Caco-2 (cell line): ENCODE results near the gene UBXN6. TPM values are rescaled to one million over a fixed set of nuclear protein-coding genes. Genes with fewer than 3 reads are reported as not detected.

ENCODE experiments used
- BruUV-seq: library from RNA; stranded (reverse); fragments of 400-500 nt; replicated peaks from 2 replicates; lab custom pipeline; 2021; lab: Mats Ljungman, UMichigan
- CTCF ChIA-PET: fragments of 300-600 bp; sonication (Branson Sonifier 250); formaldehyde crosslinking; loops from one replicate; lab custom pipeline; 2022; ENCODE audit warnings: antibody characterized with exemption; lab: Charles Lee
- POLR2A ChIA-PET: fragments of 300-600 bp; sonication (Branson Sonifier 250); formaldehyde crosslinking; loops from one replicate; lab custom pipeline; 2022; ENCODE audit warnings: antibody characterized with exemption; lab: Charles Lee
- DNase-seq, 2 experiments: peaks; one replicate each; pipeline versions ENCODE4 v3.0.0 to v3.0.0-alpha.2; 2020 to 2022
- H3K27me3 ChIP-seq: replicated peaks from 2 replicates; pipeline ENCODE4 v1.6.0; 2011; ENCODE audit warnings: low read length; ENCODE audit not compliant: control insufficient read depth, insufficient read depth
- H3K36me3 ChIP-seq: 2 replicates; pipeline ENCODE4 v1.5.1; 2011; ENCODE audit warnings: low read length; ENCODE audit not compliant: control insufficient read depth, insufficient read depth
- H3K4me1 ChIP-seq: fragments of 250-450 bp; sonication (Bioruptor Pico); 2 replicates; pipeline ENCODE4 v1.5.1; 2020; ENCODE audit warnings: mild to moderate bottlenecking
- H3K4me3 ChIP-seq: 2 replicates; pipeline ENCODE4 v1.5.1; 2011; ENCODE audit warnings: low read depth, mild to moderate bottlenecking, control low read depth, low read length
- H3K9me3 ChIP-seq: fragments of 250-450 bp; sonication (Bioruptor Pico); 2 replicates; pipeline ENCODE4 v1.5.1; 2020; ENCODE audit warnings: mild to moderate bottlenecking, moderate library complexity
- H3K27ac Mint-ChIP-seq: one replicate; pipeline ENCODE4 v1.8.0; 2022; ENCODE audit warnings: mixed read lengths; ENCODE audit not compliant: unreplicated experiment
- H3K27me3 Mint-ChIP-seq: one replicate; pipeline ENCODE4 v1.8.0; 2022; ENCODE audit warnings: mixed read lengths; ENCODE audit not compliant: insufficient read depth, unreplicated experiment
- H3K36me3 Mint-ChIP-seq: one replicate; pipeline ENCODE4 v1.8.0; 2022; ENCODE audit warnings: mild to moderate bottlenecking, mixed read lengths; ENCODE audit not compliant: insufficient read depth, unreplicated experiment
- H3K4me1 Mint-ChIP-seq: one replicate; pipeline ENCODE4 v1.8.0; 2022; ENCODE audit warnings: low read depth, mixed read lengths; ENCODE audit not compliant: unreplicated experiment
- H3K4me3 Mint-ChIP-seq: one replicate; pipeline ENCODE4 v1.8.0; 2022; ENCODE audit warnings: mild to moderate bottlenecking, moderate library complexity, mixed read lengths; ENCODE audit not compliant: unreplicated experiment
- H3K9me3 Mint-ChIP-seq: one replicate; pipeline ENCODE4 v1.8.0; 2022; ENCODE audit warnings: mixed read lengths; ENCODE audit not compliant: unreplicated experiment
- intact Hi-C: fragments of 100-400 bp; cut with micrococcal nuclease; formaldehyde crosslinking; loops from one replicate; pipeline ENCODE4 v1.10.0; 2022; ENCODE audit not compliant: unreplicated experiment
- microRNA-seq: library from miRNA; unstranded; fragments of <30 nt; microRNA quantifications from one replicate; pipeline ENCODE4 v1.2.0, GENCODE V29; 2022
- total RNA-seq: library from RNA; stranded (reverse); gene quantifications from 2 replicates; pipeline ENCODE4 v1.2.3, GENCODE V29; 2022
- TF ChIP-seq, protein P1 (sequence below), 2 experiments: fragments of 200-600 bp in 1 of 2; IDR thresholded peaks; 1 replicate in 1 of 2; 2 replicates in 1 of 2; pipeline versions ENCODE4 v1.5.1 to v1.8.0; 2011 to 2022; ENCODE audit warnings: antibody characterized with exemption in 1 of 2, control low read depth in 1 of 2, inconsistent platforms in 1 of 2, low read depth in 1 of 2, low read length in 1 of 2, mild to moderate bottlenecking in 1 of 2, moderate library complexity in 1 of 2; ENCODE audit not compliant: insufficient read depth in 1 of 2, severe bottlenecking in 1 of 2, unreplicated experiment in 1 of 2

UBXN6 gene
- total RNA-seq, 1 experiment from 2014 or later: 42.9 TPM

DNA sequence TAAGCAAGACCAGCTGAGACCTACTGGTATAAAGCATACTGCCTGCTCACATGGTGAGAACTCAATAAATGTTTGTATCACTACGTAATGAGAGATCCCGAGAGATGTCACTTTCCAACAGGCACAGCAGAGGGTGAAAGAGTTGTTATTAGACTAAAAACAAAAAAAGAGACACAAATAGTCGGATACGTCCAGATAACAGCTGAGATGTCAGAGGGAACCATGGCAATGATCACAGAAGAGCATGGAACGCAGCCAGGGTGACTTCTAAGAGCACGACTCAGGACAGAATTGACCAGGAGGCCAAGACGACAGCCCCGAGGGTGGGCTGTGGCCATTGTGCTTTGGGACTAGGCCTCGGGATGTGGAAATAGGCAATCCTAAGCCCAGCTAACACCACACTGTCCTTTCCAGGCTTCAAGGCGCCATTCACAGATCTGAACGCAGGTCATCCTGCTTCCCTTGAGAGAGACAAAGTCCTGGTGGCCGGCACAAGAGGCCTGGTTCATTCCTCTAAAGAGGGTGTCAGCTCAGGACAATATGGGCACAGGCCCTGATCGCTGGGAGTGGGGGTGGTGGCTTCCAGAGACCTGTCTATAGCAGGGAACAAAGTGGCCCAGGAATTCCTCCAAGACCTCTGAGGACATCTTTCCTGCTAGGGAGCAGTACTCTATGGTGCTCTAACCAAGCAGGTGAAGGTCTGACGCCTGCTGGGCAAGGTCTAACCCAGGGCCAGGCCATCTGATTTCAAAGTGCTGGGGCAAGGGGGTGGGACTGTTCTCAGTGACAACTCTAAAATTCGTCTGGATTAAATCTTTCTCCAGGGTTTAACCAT is 60.4 kb downstream of the UBXN6 start:
- TF ChIP-seq, protein P1, sequence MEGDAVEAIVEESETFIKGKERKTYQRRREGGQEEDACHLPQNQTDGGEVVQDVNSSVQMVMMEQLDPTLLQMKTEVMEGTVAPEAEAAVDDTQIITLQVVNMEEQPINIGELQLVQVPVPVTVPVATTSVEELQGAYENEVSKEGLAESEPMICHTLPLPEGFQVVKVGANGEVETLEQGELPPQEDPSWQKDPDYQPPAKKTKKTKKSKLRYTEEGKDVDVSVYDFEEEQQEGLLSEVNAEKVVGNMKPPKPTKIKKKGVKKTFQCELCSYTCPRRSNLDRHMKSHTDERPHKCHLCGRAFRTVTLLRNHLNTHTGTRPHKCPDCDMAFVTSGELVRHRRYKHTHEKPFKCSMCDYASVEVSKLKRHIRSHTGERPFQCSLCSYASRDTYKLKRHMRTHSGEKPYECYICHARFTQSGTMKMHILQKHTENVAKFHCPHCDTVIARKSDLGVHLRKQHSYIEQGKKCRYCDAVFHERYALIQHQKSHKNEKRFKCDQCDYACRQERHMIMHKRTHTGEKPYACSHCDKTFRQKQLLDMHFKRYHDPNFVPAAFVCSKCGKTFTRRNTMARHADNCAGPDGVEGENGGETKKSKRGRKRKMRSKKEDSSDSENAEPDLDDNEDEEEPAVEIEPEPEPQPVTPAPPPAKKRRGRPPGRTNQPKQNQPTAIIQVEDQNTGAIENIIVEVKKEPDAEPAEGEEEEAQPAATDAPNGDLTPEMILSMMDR (IDR thresholded peaks at IDR 0.05; ENCODE audit: insufficient read depth in 1 of 2, low read depth in 1 of 2, low read length in 1 of 2, severe bottlenecking in 1 of 2, unreplicated experiment in 1 of 2): no peak
- H3K4me3 ChIP-seq: no peak overlapping the region
- Mint-ChIP-seq H3K36me3 (peaks cover 57% of the 10 kb centered on the region), H3K9me3 (no peaks in the 10 kb centered on the region), H3K4me1 (peaks cover 24% of the 10 kb centered on the region), H3K4me3 (no peak overlapping the region), H3K27ac (no peak overlapping the region), H3K27me3 (no peaks in the 10 kb centered on the region)
- no peak for DNase-seq
- POLR2A ChIA-PET: no interaction called here
- CTCF ChIA-PET: interaction anchor here (0.7 kb wide), 1 partner anchor 59 kb away, joined by 4 read pairs; no protein-coding TSS in a partner anchor
- BruUV-seq: no TSS peak
- H3K27me3 ChIP-seq: no peaks in the 10 kb centered on the region
- H3K9me3 ChIP-seq: no peaks in the 10 kb centered on the region
- H3K36me3 ChIP-seq: no peaks in the 10 kb centered on the region; the same call in none of the 2 replicates
- peaks cover 20% of the 10 kb centered on the region for H3K4me1 ChIP-seq
- intact Hi-C loops: no loop called here

Small RNAs within 50 kb of the gene (microRNA-seq; reads per million reads assigned to microRNA genes)
- gene MIR4746: 4.5 reads per million, percentile 30 among the genes with 10 or more reads in this experiment

Other genes with a start within 250 kb of the UBXN6 start
- 0.68 and 0.81 TPM in 2 replicates for gene EBI3, start 228.3 kb downstream of the UBXN6 start, total RNA-seq
- 19.5 TPM in 2 replicates for gene YJU2, start 210.7 kb downstream of the UBXN6 start, total RNA-seq
- gene SHD, start 178.5 kb downstream of the UBXN6 start, total RNA-seq: 1.4 and 3.5 TPM in 2 replicates
- not detected in 2 replicates for gene TMIGD2, start 155.4 kb downstream of the UBXN6 start, total RNA-seq
- 9.0 and 15.6 TPM in 2 replicates for gene FSD1, start 153.2 kb downstream of the UBXN6 start, total RNA-seq
- 70.7 and 71.6 TPM in 2 replicates for gene STAP2, start 119.0 kb downstream of the UBXN6 start, total RNA-seq
- gene MPND, start 114.2 kb downstream of the UBXN6 start, total RNA-seq: 34.9 and 35.7 TPM in 2 replicates
- 91.3 and 91.5 TPM in 2 replicates for gene SH3GL1, start 57.2 kb downstream of the UBXN6 start, total RNA-seq
- gene CHAF1A, start 55.2 kb downstream of the UBXN6 start, total RNA-seq: 53.9 and 63.1 TPM in 2 replicates
- 65.7 and 70.8 TPM in 2 replicates for gene HDGFL2, start 14.5 kb upstream of the UBXN6 start, total RNA-seq
- gene PLIN4, start 60.7 kb upstream of the UBXN6 start, total RNA-seq: 0.09 and 0.21 TPM in 2 replicates
- gene PLIN5, start 77.4 kb upstream of the UBXN6 start, total RNA-seq: 0.73 and 0.84 TPM in 2 replicates
- gene LRG1, start 82.2 kb upstream of the UBXN6 start, total RNA-seq: 0.32 and 0.61 TPM in 2 replicates
- 0.39 and 0.44 TPM in 2 replicates for gene SEMA6B, start 101.9 kb upstream of the UBXN6 start, total RNA-seq
- gene TNFAIP8L1, start 181.7 kb upstream of the UBXN6 start, total RNA-seq: 19.6 and 21.8 TPM in 2 replicates
- gene MYDGF, start 212.5 kb upstream of the UBXN6 start, total RNA-seq: 106 and 109 TPM in 2 replicates